MCF 10A (cell line): Measurements from ENCODE around the gene ATL2. TPM values are rescaled to one million over a fixed set of nuclear protein-coding genes. Genes with fewer than 3 reads are reported as not detected.

ENCODE experiments used
- BruUV-seq: library from RNA; stranded (reverse); fragments of 400-500 nt; replicated peaks from 2 replicates; lab custom pipeline; 2021; lab: Mats Ljungman, UMichigan
- CTCF ChIA-PET: fragments of 300-600 bp; sonication (Branson Sonifier 250); formaldehyde crosslinking; extraction: SDS; loops from one replicate; lab custom pipeline; 2021; ENCODE audit warnings: antibody characterized with exemption, inconsistent platforms; lab: Yijun Ruan, JAX
- POLR2A ChIA-PET: fragments of 300-600, 350-650 bp; sonication (Branson Sonifier 250); formaldehyde crosslinking; extraction: SDS; loops from one replicate; lab custom pipeline; 2020; ENCODE audit warnings: antibody characterized with exemption, inconsistent platforms; lab: Yijun Ruan, JAX
- DNase-seq: peaks from one replicate; pipeline ENCODE4 v3.0.0-alpha.2; 2018; ENCODE audit not compliant: unreplicated experiment
- H3K27ac Mint-ChIP-seq: one replicate; pipeline ENCODE4 v1.8.0; 2022; ENCODE audit warnings: mild to moderate bottlenecking, low read depth, mixed read lengths; ENCODE audit not compliant: unreplicated experiment
- H3K27me3 Mint-ChIP-seq: one replicate; pipeline ENCODE4 v1.8.0; 2022; ENCODE audit warnings: mixed read lengths; ENCODE audit not compliant: insufficient read depth, unreplicated experiment
- H3K36me3 Mint-ChIP-seq: one replicate; pipeline ENCODE4 v1.8.0; 2022; ENCODE audit warnings: mild to moderate bottlenecking, moderate library complexity, mixed read lengths; ENCODE audit not compliant: insufficient read depth, unreplicated experiment
- H3K4me1 Mint-ChIP-seq: one replicate; pipeline ENCODE4 v1.8.0; 2022; ENCODE audit warnings: mixed read lengths; ENCODE audit not compliant: insufficient read depth, unreplicated experiment
- H3K4me3 Mint-ChIP-seq: one replicate; pipeline ENCODE4 v1.8.0; 2022; ENCODE audit warnings: mild to moderate bottlenecking, moderate library complexity, mixed read lengths; ENCODE audit not compliant: unreplicated experiment
- H3K9me3 Mint-ChIP-seq: one replicate; pipeline ENCODE4 v1.8.0; 2022; ENCODE audit warnings: mixed read lengths; ENCODE audit not compliant: unreplicated experiment
- CTCF ChIP-seq: fragments of 200-600 bp; IDR thresholded peaks from one replicate; pipeline ENCODE4 v1.8.0; 2022; ENCODE audit warnings: antibody characterized with exemption, mild to moderate bottlenecking; ENCODE audit not compliant: unreplicated experiment
- intact Hi-C: fragments of 100-400 bp; cut with micrococcal nuclease; formaldehyde crosslinking; loops from 2 replicates; pipeline ENCODE4 v1.14.1; 2022
- total RNA-seq: library from RNA; stranded (reverse); gene quantifications from 2 replicates; pipeline ENCODE4 v1.2.3, GENCODE V29; 2022

ATL2 gene
- total RNA-seq, 1 experiment from 2014 or later, result 54.2 TPM

GRCh38 chr2:38360177-38360576 is 16.9 kb downstream of the ATL2 start:
- H3K4me3 Mint-ChIP-seq, result no peak overlapping the region
- ChIA-PET CTCF (interaction anchor here (0.7 to 0.9 kb wide), 2 partner anchors 15 to 105 kb away, joined by 3 read pairs; no protein-coding TSS in a partner anchor), POLR2A (no interaction called here)
- peaks cover 6% of the 10 kb centered on the region for H3K4me1 Mint-ChIP-seq
- DNase-seq, result no peak
- H3K27me3 Mint-ChIP-seq, result no peaks in the 10 kb centered on the region
- H3K27ac Mint-ChIP-seq, result no peak overlapping the region
- intact Hi-C loops, result no loop called here
- no peak for TF ChIP-seq CTCF
- BruUV-seq, result no TSS peak
- H3K36me3 Mint-ChIP-seq, result peaks cover 22% of the 10 kb centered on the region
- no peaks in the 10 kb centered on the region for H3K9me3 Mint-ChIP-seq

- H3K4me3 Mint-ChIP-seq, result no peak overlapping the region
- H3K36me3 Mint-ChIP-seq, result peaks cover 54% of the 10 kb centered on the region
- H3K27ac Mint-ChIP-seq, result peak overlapping the region; percentile 19
- H3K27me3 Mint-ChIP-seq, result no peaks in the 10 kb centered on the region
- H3K4me1 Mint-ChIP-seq, result peaks cover 5% of the 10 kb centered on the region
- DNase-seq, result no peak
- no peaks in the 10 kb centered on the region for H3K9me3 Mint-ChIP-seq
- intact Hi-C loops, result no loop called here
- no TSS peak for BruUV-seq
- no peak for TF ChIP-seq CTCF
- CTCF ChIA-PET, result interaction anchor here (1.5 to 2.2 kb wide), 2 partner anchors 23 to 155 kb away, joined by 5 to 11 read pairs; partner anchors contain the start of gene ATL2
- POLR2A ChIA-PET, result interaction anchor here (1.2 kb wide), 1 partner anchor 22 kb away, joined by 3 read pairs; no protein-coding TSS in a partner anchor
Measured at GRCh38 chr2:38353402-38353801, 23.7 kb downstream of the ATL2 start.

- Mint-ChIP-seq H3K4me1 (peaks cover 5% of the 10 kb centered on the region), H3K9me3 (no peaks in the 10 kb centered on the region), H3K36me3 (peaks cover 48% of the 10 kb centered on the region), H3K4me3 (no peak overlapping the region), H3K27me3 (no peaks in the 10 kb centered on the region), H3K27ac (no peak overlapping the region)
- BruUV-seq, result no TSS peak
- DNase-seq, result no peak
- TF ChIP-seq CTCF, result no peak
- ChIA-PET CTCF (interaction anchor here (1.5 to 2.2 kb wide), 2 partner anchors 24 to 156 kb away, joined by 5 to 11 read pairs; partner anchors contain the start of gene ATL2), POLR2A (no interaction called here)
- intact Hi-C loops, result no loop called here
Measured at GRCh38 chr2:38352336-38352735, 24.7 kb downstream of the ATL2 start.

GRCh38 chr2:38345323-38346038 is 31.6 kb downstream of the ATL2 start:
- no peak overlapping the region for H3K27ac Mint-ChIP-seq
- H3K27me3 Mint-ChIP-seq, result no peaks in the 10 kb centered on the region
- BruUV-seq, result no TSS peak
- no peak for DNase-seq
- CTCF ChIA-PET, result interaction anchor here (0.6 to 1.1 kb wide), 2 partner anchors 30 to 417 kb away, joined by 3 read pairs; no protein-coding TSS in a partner anchor
- no peak for TF ChIP-seq CTCF
- intact Hi-C loops, result no loop called here
- POLR2A ChIA-PET, result no interaction called here
- H3K4me3 Mint-ChIP-seq, result no peak overlapping the region
- peaks cover 7% of the 10 kb centered on the region for H3K9me3 Mint-ChIP-seq
- no peaks in the 10 kb centered on the region for H3K4me1 Mint-ChIP-seq
- H3K36me3 Mint-ChIP-seq, result peaks cover 47% of the 10 kb centered on the region
